NCI-H2227 treated with DMSO at 0.1 percent for 48 hours (cell line): ENCODE data around the gene AOC3.
A peak's percentile ranks its signal among the peaks of the same experiment; 100 is the strongest.
"Not testable (repeated sequence)": the region's sequence is repeated elsewhere in the genome, so short reads cannot be mapped to it uniquely, and the experiment has no call there.

Experiments used
- DNase-seq: peaks from one replicate; lab custom pipeline; 2025; lab: John Stamatoyannopoulos, UW

Gene AOC3

GRCh38 chr17:42891539-42892152 lies 40.6 kb downstream of the AOC3 start:
- peak; percentile 17 for DNase-seq

GRCh38 chr17:42893359-42893758 lies 42.4 kb downstream of the AOC3 start:
- no peak for DNase-seq

GRCh38 chr17:42894283-42895184 lies 43.5 kb downstream of the AOC3 start:
- DNase-seq, result no peak

- DNase-seq, result no peak
Measured at GRCh38 chr17:42895185-42895555, 44.2 kb downstream of the AOC3 start.

- DNase-seq, result no peak
Measured at GRCh38 chr17:42898147-42898811, 47.3 kb downstream of the AOC3 start.

- not testable (repeated sequence) for DNase-seq
Measured at GRCh38 chr17:42899981-42900380, 49.0 kb downstream of the AOC3 start.

- no peak for DNase-seq
Measured at GRCh38 chr17:42900460-42901331, 49.7 kb downstream of the AOC3 start, which contains the start of gene G6PC1. TSS of gene G6PC1 (plus strand) at chr17:42900799. CDS start at chr17:42900877, 78 bp downstream.

- DNase-seq, result no peak
Measured at GRCh38 chr17:42901535-42902229, 50.7 kb downstream of the AOC3 start.

GRCh38 chr17:42904110-42904469 lies 53.1 kb downstream of the AOC3 start:
- DNase-seq, result no peak

- no peak for DNase-seq
Measured at GRCh38 chr17:42906772-42907446, 55.9 kb downstream of the AOC3 start.
